ENCODE data around the gene CXorf65. TPM values are rescaled to one million over a fixed set of nuclear protein-coding genes. Genes with fewer than 3 reads are reported as not detected.

CXorf65 gene
- total RNA-seq, 4 donors from 2014 or later = not detected

- Histone ChIP-seq H3K9me3 (no peaks in the 10 kb centered on the region), H3K27ac (no peak overlapping the region), H3K36me3 (no peaks in the 10 kb centered on the region), H3K4me3 (replicated peaks in 1 of 3) (no peak overlapping the region), H3K27me3 (no peaks in the 10 kb centered on the region), H3K4me1 (no peaks in the 10 kb centered on the region)
- TF ChIP-seq POLR2A (IDR thresholded peaks at IDR 0.05) (no peak), CTCF (IDR thresholded peaks at IDR 0.05) (no peak)
- intact Hi-C loops (cut with DNase I) = no loop called here
- WGBS, 2 donors = 85 to 86% methylated on average over 4 of the region's 4 CpGs
- no peak for DNase-seq
Measured at GRCh38 chrX:71082822-71083221, 23.7 kb downstream of the CXorf65 start.

GRCh38 chrX:71082124-71082647, 24.4 kb downstream of the CXorf65 start:
- no peak for DNase-seq
- Histone ChIP-seq H3K27me3 (no peaks in the 10 kb centered on the region), H3K4me1 (no peaks in the 10 kb centered on the region), H3K9me3 (no peaks in the 10 kb centered on the region), H3K27ac (no peak overlapping the region), H3K4me3 (replicated peaks in 1 of 3) (no peak overlapping the region), H3K36me3 (no peaks in the 10 kb centered on the region)
- TF ChIP-seq CTCF (IDR thresholded peaks at IDR 0.05) = no peak
- no peak for TF ChIP-seq POLR2A (IDR thresholded peaks at IDR 0.05)
- 80 to 86% methylated on average over 5 of the region's 5 CpGs for WGBS, 2 donors
- intact Hi-C loops (cut with DNase I) = no loop called here

GRCh38 chrX:71081330-71082123, 25.0 kb downstream of the CXorf65 start:
- H3K4me3 ChIP-seq (replicated peaks in 1 of 3) = no peak overlapping the region
- DNase-seq = no peak
- no peaks in the 10 kb centered on the region for H3K36me3 ChIP-seq
- no peaks in the 10 kb centered on the region for H3K27me3 ChIP-seq
- TF ChIP-seq POLR2A (IDR thresholded peaks at IDR 0.05) (no peak), CTCF (IDR thresholded peaks at IDR 0.05) (no peak)
- no peak overlapping the region for H3K27ac ChIP-seq
- H3K4me1 ChIP-seq = no peaks in the 10 kb centered on the region
- H3K9me3 ChIP-seq = no peaks in the 10 kb centered on the region
- 52 to 60% methylated on average over 3 of the region's 3 CpGs for WGBS, 2 donors
- intact Hi-C loops (cut with DNase I) = no loop called here

- TF ChIP-seq POLR2A (IDR thresholded peaks at IDR 0.05) (no peak), CTCF (IDR thresholded peaks at IDR 0.05) (no peak)
- no peak for DNase-seq
- no peaks in the 10 kb centered on the region for H3K36me3 ChIP-seq
Measured at GRCh38 chrX:71070531-71070930, 36.0 kb downstream of the CXorf65 start.

More at GRCh38 chrX:71070531-71070930, 36.0 kb downstream of the CXorf65 start:
- Histone ChIP-seq H3K27me3 (no peaks in the 10 kb centered on the region), H3K4me1 (peaks cover 0 to 4% of the 10 kb centered on the region in 2 donors), H3K4me3 (replicated peaks in 1 of 3) (no peak overlapping the region), H3K9me3 (no peaks in the 10 kb centered on the region), H3K27ac (no peak overlapping the region)
- intact Hi-C loops (cut with DNase I) = no loop called here
- 78 to 79% methylated on average over 5 of the region's 5 CpGs for WGBS, 2 donors
